ENCODE results near the gene LINC01488. TPM values are rescaled to one million over a fixed set of nuclear protein-coding genes. Genes with fewer than 3 reads are reported as not detected.

The LINC01488 gene
- not detected in 2 replicates for total RNA-seq (2014; rRNA removed; shearing (Covaris generic))

DNA sequence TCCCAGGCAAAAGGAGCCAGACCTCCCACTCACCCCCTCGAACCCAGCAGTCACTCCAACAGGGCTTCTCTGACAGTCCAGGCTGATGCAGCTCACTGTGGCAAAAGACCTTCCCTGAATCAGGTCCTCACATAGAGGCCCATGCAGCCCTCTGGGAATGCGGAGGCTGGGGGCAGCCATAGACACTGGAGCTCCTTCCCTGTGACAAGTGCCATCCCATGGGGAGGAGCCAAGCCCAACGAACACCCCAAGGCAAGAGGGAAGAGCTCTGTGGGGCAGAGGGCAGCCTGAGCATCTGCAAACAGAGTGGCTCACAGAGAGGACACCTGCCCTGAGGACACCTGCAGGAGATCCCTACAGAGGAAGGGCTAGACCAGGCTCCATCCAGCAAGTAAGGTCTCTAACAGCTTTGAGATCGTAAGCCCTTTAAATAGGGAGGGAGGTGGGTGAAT, at the start of gene LINC01488:
TSS of gene LINC01488 (plus strand) at position 271 of the 452 bp plus-strand sequence.
- no peak for DNase-seq (ENCODE audit: low read depth)

DNA sequence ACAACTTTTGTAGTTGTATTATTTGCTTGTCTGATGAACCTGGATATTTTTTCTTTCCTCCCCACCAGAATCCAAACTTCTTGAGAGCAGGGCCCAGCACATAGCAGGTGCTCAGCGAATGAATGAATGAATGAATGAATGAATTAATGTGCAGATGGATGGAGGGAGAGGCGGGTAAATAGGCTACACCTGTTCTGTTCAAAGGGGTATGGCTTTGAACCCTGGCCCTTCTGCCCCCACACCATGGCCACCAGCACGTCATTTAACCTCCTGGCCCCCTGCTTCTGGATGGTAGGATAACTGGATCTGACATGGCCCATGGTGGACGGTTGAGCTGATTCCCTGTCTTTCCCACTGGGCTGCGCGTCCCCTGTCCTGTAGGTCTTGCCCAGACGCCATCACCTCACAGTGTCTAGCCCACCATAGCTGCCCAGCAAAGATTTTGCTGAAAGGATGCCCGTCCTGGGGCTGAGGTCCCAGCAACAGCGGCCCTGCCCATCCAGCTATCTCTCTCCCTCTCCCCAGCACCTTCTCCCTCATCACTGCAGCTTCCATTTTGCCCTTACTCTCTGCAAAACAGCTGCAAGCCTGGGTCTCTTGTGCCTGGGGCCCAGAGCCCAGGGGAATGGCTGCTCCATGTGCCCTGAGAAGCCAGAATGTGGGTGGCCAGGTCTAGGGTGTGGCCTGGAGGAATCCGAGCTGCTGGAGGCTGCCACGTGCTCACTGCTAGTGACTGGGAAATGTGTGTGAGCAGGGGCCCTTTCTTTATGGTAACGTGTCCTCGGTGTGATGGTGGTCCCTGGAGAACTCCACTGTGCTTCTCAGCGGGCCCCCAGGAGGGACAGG, 49.3 kb upstream of the LINC01488 start:
- no peak for DNase-seq (ENCODE audit: low read depth)

DNA sequence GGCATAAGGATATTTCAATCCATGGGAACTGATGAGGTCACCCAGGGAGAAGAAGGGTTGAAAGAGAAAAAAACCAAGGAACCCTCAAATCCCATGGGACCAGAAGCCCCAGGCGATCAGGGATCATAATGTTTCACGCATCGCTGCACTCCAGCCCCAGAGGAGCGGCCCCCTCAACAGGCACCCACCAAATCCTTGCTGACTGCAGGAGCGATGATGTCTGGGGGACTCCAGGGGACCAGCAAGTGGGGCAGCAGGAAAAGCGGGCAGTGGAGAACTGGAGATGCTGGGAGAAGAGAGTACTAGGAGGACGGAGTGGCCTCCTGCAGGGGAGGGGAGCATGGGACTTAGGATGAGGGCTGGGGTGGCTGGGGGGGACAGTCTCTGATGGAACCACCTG, 47.7 kb upstream of the LINC01488 start:
- no peak for DNase-seq (ENCODE audit: low read depth)

DNA sequence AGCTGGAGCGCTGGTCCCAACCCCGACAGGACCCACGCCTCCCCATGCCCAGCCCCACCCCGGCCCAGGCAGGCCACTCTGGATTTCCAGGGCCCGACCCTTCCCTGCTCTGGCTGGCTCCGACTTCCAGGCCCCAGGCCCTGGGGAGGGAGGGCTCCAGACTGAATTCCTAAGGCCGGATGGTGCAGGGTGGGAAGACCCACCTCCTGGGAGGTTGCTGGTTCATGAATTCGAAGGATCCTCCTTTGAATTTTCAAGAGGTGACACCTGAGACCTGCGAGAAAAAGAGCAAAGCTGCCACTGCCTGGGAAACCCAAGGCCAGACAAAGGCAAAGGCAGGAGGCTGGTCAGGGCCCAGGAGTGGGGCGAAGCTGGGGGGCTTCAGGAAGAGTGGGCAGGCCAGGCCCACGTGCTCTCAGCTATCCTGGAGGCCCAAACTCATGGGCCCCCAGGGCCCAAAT, 47.0 kb upstream of the LINC01488 start:
- DNase-seq (ENCODE audit: low read depth): no peak

DNA sequence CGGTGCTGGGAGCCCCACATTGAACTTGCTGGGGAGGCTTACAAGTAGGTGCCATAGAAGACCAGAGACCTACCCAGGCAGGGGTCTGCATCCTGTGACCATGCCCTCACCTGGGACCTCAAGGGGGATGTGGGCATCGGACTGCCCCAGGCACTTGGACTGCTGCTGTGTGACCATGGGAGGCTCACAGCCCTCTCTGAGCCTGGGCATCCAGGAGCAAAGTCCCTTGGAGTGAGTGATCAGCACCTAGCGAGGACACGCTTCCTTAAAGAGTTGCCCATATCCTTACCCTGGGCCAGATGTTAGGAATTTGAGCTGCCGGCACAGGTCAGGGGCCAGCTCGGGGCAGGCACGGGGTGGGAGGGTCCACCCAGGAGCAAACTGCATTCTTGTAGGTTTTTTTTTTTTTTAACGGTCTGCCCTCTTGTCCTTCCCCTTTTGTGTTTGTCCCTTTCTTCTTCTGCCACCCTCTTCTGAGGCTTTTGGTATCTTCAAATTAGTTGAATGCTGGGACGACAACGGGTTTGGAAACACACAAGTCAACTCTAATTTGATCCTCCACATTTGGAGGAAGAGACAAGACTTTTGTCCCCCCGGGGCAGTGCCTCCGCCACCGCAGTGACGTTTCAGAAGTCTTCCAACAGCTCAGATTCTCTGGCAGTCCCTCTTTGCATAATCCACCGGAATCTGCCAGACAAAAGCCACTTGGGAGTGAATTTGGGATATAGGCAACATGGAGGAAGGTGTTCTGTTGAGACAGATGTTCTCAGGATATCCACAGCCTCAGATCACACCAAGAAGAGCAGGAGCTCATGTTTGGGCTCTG, 46.1 kb upstream of the LINC01488 start:
- DNase-seq (ENCODE audit: low read depth): no peak

DNA sequence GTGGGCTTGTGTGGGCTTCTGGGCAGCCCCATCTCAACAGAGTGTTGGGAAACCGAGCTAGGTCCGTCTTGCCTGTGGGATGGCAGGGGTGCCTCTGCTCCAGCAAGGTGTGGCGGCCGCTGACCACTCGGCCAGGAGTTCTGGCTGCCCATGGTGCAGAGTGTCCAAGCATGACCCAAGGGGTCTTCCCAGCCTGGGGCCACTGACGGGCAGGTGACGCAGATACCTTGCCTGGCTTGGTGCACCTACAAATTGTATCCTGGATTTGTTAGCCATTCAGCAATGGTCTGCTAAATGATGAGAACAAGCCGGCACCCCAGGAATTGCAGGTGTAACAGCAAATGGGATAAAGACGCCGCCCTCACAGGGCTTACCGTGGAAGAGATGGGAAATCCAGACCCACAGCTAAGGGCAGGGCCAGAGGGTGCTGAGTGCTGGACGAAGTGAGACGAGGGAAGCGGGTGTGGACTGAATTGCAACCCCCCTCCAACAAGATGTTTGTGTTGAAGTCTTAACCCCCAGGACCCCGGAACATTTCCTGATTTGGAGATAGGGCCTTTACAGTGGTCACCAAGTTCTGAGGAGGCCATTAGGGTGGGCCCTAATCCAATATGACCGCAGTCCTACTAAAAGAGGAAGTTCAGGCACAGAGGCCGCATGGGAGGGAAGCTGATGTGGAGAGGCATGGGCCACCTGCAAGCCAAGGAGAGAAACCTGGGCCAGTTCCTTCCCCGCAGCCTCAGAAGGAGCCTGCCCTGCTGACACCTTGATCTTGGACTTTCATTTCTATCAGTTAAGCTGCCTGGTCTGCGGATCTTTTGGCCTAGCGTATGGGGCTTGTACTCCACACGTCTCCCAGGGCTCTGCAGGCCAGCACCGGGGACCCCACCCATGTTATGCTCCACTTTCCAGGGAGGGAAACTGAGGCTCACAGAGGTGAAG, 45.2 kb upstream of the LINC01488 start:
- DNase-seq (ENCODE audit: low read depth): no peak

DNA sequence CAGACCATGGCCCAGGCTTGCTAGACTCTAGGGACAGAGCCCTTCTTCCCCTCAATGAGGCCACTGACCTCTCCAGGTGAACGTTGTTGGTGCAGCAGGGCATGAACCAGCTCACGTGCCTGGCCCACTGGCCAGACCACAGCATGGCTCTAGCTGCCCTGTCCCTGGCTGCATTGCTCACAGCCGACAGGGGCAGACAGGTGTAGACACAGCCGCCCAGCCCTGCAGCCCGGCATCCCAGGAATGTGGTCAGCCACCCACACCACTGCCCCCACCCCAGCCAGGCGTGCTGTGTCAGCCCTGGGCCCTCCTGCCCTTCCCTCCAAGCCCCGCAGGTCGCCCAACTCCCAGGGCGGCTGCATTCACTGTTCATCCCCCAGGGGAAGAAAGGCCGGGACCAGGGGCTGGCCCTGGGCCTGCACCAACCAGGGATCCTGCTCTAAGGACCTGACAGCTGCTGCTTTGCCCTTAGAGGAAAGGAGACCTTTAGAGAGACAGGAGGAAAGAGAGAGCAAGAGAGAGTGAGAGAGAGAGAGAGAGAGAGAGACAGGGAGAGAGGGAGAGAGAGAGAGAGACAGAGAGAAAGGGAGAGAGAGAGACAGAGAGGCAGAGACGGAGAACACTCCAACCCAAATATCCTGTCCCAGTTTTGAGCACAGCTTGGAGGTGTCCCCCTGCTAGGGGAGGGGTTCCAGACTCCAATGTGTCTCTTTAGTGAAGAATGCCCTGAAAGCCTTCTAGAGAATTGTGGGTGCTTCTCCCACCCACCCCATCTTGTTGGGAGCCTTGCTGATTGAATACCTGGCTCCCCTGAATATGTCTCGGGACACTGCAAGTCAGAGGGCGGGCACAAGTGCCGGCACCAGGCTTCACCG, 44.2 kb upstream of the LINC01488 start:
- peak; percentile 55 for DNase-seq (ENCODE audit: low read depth)

DNA sequence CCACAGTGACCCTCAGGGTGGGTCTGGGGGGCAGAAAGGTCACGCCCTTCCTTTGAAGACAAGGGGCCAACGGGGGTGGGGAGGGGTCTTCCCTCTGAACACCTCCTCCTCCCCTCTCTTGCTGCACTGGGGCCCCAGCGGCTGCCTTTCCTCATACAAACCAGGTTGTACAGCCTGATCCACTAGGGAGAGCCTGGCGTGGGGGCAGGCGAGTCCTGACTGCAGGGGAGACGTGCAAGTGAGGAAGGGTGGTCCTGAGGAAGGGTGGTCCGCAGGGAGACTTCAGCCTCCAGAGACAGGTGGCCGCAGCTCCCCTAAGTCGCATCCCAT, 43.6 kb upstream of the LINC01488 start:
- DNase-seq (ENCODE audit: low read depth): no peak

DNA sequence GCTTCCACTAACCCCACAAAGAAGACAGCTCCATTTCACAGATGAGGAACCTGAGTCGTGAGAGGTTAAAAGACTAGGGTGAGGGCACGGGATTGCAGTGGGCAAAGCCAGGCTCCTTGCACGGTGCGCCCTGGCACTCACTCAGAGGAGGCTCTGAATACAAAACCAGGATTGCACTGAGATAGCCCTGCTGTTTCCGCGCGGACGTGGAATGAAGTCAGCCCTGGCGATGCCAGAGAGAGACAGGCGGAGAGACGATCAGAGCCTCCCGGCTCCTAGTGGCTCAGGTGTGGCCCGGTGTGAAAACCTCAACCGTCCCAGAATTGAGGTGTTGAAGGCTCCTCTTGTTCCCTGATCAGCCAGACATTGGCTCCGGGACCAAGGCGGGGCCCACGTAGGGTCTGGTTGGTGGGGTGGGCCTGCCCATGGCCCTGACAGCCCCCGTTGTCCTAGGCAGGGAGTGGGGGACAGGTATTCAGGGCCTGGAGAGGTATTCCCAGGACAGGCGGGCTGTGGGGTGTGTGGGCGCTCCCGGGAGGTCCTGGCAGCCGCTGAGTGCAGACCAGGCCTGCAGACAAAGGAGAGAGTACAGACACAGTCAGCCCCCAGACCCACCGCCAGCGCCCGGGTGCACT, 43.1 kb upstream of the LINC01488 start:
- DNase-seq (ENCODE audit: low read depth): no peak

DNA sequence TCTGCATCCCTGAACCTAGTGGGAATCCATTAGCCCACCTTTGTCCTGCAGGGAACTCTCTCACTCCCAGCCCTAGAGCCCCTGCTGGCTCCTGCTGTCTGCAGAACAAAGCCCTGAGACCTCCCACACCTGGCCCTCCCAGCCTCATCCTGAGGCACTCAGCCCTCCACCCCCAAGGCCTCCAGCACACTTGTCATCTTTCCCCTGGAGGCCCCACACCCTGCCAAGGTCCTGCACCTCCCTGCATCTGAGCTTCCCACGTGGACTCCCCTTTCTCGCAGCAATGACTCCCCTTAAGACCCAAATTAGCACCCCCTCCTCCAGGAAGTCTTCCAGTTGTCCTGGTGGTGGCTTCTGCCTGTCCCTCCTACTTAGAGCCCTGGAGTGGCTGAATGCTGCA, 42.3 kb upstream of the LINC01488 start:
- no peak for DNase-seq (ENCODE audit: low read depth)

DNA sequence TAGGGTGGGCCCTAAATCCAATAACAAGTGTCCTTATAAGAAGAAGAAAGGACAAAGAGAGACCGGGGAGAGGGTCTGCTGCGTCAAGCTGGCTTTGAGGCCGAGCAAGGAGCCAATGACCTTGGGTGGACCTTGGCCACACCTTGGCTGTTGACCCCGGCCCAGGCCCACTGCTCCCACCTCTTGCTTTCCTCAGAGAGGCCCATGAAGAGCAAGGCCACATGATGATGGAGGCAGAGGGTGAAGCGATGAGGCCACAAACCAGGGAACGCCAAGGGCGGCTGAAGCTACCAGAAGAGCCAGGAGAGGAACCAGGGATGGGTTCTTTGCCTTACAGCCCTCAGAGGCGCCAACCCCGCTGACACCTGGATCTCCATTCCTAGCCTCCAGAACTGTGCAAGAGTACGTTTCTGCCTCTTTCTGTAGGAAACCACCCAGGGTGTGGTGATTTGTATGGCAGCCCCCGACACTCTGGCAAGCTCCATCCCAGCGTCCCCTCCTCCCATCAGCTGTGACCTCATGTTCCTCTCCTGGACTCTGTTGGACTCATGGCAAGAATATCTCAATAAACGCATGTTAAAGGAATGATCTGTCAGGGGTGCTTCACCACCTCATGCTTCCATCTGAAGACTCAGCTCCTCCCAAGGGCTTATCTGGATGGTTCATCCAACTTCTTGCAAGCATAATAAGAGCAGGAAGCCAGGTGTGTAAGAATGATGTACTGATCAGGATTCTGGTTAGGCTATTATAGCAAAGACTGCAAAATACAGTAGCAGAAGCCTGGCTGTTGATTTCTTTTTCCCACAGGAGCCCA, 41.6 kb upstream of the LINC01488 start:
- DNase-seq (ENCODE audit: low read depth): no peak

DNA sequence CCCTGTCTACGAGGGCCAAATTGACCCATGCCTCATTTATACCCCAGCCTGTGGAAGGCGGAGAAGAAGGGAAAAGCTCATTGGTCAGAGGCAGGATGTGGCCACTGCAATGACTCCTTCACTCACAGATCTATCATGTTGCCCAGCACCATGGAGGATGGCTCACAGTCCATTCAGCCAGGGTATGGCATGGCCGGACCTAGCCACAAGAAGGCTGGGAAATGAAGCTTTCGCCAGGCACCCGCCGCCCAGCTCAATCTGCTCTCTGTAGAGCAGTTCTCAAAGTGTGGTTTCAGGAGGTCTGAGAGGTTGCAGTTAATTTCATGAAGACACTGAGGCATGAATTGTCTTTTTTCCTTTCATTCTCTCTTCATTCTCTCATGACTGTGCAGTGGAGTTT, 40.6 kb upstream of the LINC01488 start:
- no peak for DNase-seq (ENCODE audit: low read depth)

DNA sequence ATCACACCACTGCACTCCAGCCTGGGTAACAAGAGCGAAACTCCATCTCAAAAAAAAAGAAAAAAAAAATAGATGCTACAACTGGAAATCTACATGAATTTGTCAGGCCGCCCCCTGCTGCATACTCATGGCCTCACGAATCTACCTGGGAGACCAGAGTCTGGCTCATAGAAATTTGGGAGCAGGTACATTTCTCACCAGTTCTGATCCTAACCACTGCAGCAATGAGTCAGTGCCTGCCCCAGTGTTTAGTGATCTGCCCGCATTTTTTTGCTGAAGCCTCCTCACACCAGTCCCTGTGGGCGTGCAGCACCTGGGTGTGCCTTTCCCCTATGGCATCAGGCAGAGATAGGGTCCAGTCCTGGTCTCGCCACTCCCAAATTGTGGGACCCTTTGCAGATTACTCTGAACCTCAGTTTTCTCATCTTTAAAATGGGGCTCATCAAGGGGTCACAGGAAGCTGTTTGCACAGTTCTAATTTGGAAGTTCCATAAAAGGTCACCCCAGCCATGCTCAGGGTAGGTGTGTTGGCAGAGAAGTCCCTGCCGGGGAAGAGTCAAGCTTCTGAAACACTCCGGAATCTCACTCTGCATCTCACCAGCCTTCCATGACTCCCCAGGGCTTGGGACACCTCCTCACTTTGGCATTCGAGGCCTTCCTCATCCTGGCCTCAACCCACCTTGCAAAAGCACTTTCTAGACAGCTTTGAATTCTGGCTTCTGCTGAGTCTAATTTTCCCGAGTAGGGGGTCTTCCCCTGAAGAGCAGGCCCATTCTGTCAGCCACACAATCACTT, 39.3 kb upstream of the LINC01488 start:
- DNase-seq (ENCODE audit: low read depth): peak; percentile 37

DNA sequence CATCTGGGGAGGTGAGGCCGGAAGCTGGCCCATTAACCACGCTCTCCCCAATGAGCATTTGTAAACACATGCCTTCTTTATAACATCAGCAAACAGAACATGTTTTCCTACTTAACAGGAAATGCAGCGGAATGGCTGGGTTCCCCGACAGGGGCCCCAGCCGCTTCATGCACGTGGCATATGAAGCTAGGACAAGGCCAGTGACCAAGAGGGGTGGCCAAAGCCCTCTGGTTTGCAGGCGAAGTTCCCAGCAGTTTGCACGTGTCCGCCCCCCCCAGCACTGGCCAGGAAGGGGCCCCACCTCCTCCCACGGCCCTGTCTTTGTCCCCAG, 38.7 kb upstream of the LINC01488 start:
- peak; percentile 30 for DNase-seq (ENCODE audit: low read depth)

DNA sequence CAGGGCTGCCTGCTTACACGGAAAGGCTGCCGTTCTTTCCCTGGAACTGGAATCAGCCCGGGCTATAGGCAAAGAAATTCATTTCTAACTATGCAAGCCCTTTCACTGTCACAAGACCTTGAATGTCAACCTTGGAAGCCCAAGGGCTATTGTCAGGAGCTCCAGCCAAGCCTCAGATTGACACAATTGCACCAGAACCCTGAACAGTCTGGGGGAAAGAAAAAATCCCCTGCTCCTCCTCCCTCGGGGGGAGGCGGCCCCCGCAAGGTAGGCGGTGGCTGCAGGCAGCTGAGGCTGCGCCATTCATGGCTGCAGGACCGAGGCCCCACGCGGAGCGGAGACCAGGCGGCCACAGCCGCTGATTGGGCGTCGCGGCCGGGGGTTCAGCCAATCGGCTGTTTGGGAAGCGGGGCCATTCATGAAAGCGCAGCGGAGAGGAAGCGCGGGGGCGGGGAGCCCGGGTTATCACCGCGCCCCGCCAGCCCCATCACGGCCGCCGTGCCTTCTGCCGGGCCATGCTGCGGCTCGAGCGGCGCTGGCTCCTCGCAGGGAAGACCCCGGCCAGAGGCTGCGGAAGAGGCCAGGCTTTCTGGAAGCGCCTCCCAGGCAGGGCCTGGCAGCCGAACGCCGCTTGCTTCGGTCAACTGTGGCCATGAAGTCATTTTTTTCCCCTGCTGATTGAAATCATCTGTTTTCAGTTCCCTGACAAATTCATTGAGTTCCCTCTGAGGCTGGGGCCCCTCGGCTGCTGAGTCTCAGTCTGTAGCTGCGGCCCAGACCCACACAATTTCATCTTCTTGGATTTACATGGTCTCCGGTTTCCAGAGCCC, 38.1 kb upstream of the LINC01488 start:
- peak; percentile 97 for DNase-seq (ENCODE audit: low read depth)

DNA sequence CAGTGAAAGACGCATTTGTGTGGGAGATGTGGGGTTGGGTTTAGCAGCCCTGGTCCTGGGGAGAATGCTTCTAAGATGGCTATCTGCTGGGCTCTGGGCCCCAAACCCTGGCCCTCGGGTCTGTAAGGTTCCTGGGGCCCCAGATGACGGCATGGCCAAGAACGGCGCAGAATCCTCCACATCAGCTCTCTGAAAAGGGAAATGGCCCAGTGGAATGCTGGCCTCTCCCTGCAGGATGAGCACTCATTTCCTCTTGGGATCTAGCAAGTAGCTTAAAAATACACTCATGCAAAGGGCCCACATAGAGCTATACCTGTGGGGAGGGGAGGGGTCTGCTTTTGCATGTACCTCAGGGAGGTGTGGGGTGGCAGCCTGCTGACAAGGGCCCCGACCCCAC, 37.5 kb upstream of the LINC01488 start:
- peak; percentile 56 for DNase-seq (ENCODE audit: low read depth)

DNA sequence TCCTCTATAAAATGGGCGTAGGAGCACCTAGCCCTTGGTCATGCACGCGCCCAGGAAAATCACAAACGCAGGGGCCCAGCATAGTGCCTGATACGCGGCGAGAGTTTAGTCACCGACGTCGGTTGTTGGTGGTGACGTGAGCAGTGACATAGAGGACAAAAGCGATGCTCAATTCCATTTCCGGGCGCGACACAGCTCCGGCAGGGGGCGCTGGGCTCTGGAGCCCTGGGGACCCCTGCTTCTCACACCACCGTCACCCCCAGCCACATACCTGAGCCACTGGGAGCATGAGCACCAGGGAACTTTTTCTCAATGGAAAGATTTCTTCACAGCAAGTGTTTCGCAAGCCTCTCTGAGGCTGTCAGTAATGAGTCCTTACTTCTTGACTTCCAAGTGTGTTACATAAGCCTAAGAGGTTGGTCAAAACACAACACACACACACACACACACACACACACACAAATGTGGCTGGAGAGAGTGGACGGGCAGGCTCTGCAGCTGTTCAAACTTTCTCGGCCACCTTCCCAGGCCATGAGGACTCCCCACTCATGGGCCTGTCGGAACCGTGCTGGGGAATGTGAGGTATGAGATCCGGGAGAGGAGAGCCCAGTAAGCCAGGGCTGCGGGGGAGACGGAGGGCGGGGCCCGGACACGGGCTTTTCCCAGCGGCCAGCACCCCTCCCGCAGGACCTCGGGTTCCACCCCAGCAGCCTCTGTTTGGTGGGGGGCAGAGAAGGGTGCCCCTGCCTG, 36.9 kb upstream of the LINC01488 start:
- DNase-seq (ENCODE audit: low read depth): no peak

Measured in Daoy (cell line).